Right atrium auricular region (tissue), 2 donors: ENCODE results near the gene RUNX3. TPM values are rescaled to one million over a fixed set of nuclear protein-coding genes. Genes with fewer than 3 reads are reported as not detected.
"Not testable (repeated sequence)": the region's sequence is repeated elsewhere in the genome, so short reads cannot be mapped to it uniquely, and the experiment has no call there.

ENCODE experiments used
- DNase-seq: peaks from one replicate; pipeline ENCODE4 v3.0.0-alpha.2; 2019; ENCODE audit warnings: low spot score
- H3K27ac ChIP-seq, 2 donors: fragments of 200-600 bp; sonication (generic); 1 replicate in 1 of 2; 2 replicates in 1 of 2; pipeline ENCODE4 v1.5.1; 2016 to 2019
- H3K27me3 ChIP-seq, 2 donors: fragments of 200-600 bp; sonication (generic); one replicate each; pipeline versions ENCODE4 v1.5.1 to v1.6.0; 2017 to 2019
- H3K36me3 ChIP-seq: fragments of 200-600 bp; sonication (generic); one replicate; pipeline ENCODE4 v1.5.1; 2016
- H3K4me1 ChIP-seq, 2 donors: fragments of 200-600 bp; sonication (generic); one replicate each; pipeline versions ENCODE4 v1.5.1 to v1.6.0; 2017 to 2019
- H3K4me3 ChIP-seq, 2 donors: fragments of 200-600 bp; sonication (generic); 1 replicate in 1 of 2; 2 replicates in 1 of 2; pipeline ENCODE4 v1.5.1; 2017 to 2019; ENCODE audit warnings: mild to moderate bottlenecking in 1 of 2, moderate library complexity in 1 of 2
- H3K9me3 ChIP-seq, 2 donors: fragments of 200-600 bp; sonication (generic); one replicate each; pipeline ENCODE4 v1.5.1; 2019
- total RNA-seq, 2 donors: library from RNA; depleted of rRNA; stranded (reverse); fragments of >200 nt; gene quantifications; one replicate each; pipeline ENCODE4 v1.1.0, GENCODE V29; 2016
- TF ChIP-seq, protein P1 (sequence below), 2 donors: fragments of 200-600 bp; sonication (generic); IDR thresholded peaks; one replicate each; pipeline ENCODE4 v1.5.1; 2019; ENCODE audit warnings: antibody characterized with exemption in 2 of 2

RUNX3 gene
- total RNA-seq, 2 donors from 2014 or later: 0.48 to 2.3 TPM

DNA sequence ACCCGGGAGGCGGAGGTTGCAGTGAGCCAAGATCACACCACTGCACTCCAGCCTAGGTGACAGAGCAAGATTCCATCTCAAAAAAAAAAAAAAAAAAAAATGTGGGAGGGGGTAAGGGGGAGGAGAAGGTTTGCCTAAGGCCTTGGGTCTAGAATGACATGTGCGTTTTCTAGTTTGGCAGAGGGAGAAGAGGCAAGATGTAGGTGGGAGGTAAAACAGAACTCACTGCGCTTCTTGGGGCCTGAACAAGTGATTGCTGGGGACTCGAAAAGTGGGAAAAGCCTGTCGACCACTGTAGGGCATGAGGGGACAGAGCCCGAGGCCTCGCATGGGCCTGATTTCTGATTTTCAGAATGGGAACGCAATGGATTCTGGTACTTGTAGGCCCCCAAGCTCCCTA, 19.9 kb downstream of the RUNX3 start:
- H3K36me3 ChIP-seq: no peaks in the 10 kb centered on the region
- H3K27me3 ChIP-seq: no peaks in the 10 kb centered on the region
- no peaks in the 10 kb centered on the region for H3K9me3 ChIP-seq
- H3K27ac ChIP-seq: no peak overlapping the region
- TF ChIP-seq, protein P1, sequence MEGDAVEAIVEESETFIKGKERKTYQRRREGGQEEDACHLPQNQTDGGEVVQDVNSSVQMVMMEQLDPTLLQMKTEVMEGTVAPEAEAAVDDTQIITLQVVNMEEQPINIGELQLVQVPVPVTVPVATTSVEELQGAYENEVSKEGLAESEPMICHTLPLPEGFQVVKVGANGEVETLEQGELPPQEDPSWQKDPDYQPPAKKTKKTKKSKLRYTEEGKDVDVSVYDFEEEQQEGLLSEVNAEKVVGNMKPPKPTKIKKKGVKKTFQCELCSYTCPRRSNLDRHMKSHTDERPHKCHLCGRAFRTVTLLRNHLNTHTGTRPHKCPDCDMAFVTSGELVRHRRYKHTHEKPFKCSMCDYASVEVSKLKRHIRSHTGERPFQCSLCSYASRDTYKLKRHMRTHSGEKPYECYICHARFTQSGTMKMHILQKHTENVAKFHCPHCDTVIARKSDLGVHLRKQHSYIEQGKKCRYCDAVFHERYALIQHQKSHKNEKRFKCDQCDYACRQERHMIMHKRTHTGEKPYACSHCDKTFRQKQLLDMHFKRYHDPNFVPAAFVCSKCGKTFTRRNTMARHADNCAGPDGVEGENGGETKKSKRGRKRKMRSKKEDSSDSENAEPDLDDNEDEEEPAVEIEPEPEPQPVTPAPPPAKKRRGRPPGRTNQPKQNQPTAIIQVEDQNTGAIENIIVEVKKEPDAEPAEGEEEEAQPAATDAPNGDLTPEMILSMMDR (IDR thresholded peaks at IDR 0.05): no peak
- no peak for DNase-seq
- H3K4me1 ChIP-seq: no peaks in the 10 kb centered on the region
- no peak overlapping the region for H3K4me3 ChIP-seq

DNA sequence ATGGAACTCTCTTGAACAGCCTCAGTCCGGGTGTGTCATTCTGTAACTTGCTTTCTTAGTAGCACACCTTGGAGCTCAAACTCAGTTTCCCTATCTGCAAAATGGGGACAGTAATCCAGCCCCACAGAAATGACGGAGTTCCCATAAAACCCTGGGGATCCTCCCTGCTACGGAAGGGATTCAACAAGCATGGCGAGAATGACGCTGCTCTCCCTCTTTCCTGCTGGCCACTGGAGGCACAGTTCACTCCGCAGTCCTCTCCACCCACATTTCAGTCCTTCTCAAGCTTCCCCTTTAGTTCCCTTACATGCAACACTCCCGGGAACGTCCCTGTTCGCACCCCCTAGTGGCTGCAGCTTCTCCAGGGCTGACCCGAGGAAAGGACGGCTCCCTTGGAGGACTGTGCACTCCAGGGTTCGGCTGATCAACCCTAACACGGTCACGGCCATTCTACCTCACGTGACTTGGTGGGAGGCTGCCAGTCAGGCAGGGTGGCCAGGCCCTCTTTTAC, 20.6 kb downstream of the RUNX3 start:
- Histone ChIP-seq H3K9me3 (no peaks in the 10 kb centered on the region), H3K4me1 (no peaks in the 10 kb centered on the region), H3K27ac (no peak overlapping the region), H3K36me3 (no peaks in the 10 kb centered on the region), H3K4me3 (no peak overlapping the region), H3K27me3 (no peaks in the 10 kb centered on the region)
- TF ChIP-seq, protein P1 (IDR thresholded peaks at IDR 0.05): peak in 1 of 2 donors; percentile 52
- DNase-seq: no peak

DNA sequence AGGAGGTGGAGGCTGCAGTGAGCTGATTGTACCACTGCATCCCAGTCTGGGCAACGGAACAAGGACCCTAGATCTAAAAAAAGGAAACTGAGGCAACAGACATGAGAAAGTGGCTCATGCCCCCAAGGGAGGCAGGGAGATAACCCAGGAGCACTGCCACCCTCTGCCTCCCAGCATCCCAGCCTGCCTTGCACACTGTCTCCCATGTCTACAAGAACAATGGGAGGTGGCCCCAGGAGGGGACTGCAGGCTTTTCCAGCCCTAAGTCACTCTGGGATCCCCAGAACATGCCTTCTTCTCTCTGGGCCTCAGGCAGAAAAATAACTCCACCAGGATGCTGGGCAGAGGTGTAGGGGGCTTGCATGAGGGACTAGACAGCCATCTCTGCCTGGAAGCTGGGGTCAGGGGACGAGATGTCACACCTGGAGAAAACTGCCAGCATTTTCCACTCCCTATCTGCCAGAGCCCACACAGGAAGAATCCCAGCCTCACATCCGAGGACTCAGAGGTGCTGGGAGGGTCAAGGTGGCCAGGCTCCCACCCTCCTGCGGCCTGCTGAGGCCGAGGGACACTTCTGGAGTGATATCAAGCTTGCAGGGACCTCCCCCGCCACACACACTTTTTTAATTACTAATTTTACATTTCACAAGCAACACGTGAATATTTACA, 21.4 kb downstream of the RUNX3 start:
- TF ChIP-seq, protein P1 (IDR thresholded peaks at IDR 0.05): no peak
- no peaks in the 10 kb centered on the region for H3K27me3 ChIP-seq
- no peak for DNase-seq
- H3K36me3 ChIP-seq: no peaks in the 10 kb centered on the region
- no peaks in the 10 kb centered on the region for H3K9me3 ChIP-seq
- no peak overlapping the region for H3K27ac ChIP-seq
- no peaks in the 10 kb centered on the region for H3K4me1 ChIP-seq
- H3K4me3 ChIP-seq: no peak overlapping the region

DNA sequence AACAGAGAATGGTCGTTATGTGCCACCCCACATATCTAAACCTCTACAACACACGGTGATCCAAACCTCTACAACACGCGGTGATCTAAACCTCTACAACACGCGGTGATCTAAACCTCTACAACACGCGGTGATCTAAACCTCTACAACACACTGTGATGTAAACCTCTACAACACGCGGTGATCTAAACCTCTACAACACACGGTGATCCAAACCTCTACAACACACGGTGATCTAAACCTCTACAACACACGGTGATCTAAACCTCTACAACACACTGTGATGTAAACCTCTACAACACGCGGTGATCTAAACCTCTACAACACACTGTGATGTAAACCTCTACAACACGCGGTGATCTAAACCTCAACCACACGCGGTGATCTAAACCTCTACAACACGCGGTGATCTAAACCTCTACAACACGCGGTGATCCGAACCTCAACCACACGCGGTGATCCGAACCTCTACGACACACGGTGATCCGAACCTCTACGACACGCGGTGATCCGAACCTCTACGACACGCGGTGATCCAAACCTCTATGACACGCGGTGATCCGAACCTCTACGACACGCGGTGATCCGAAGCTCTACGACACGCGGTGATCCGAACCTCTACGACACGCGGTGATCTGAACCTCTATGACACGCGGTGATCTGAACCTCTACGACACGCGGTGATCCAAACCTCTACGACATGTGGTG, 22.3 kb downstream of the RUNX3 start:
- not testable (repeated sequence) for H3K4me1 ChIP-seq, H3K4me3 ChIP-seq, H3K9me3 ChIP-seq, H3K27me3 ChIP-seq, DNase-seq, H3K36me3 ChIP-seq, H3K27ac ChIP-seq

DNA sequence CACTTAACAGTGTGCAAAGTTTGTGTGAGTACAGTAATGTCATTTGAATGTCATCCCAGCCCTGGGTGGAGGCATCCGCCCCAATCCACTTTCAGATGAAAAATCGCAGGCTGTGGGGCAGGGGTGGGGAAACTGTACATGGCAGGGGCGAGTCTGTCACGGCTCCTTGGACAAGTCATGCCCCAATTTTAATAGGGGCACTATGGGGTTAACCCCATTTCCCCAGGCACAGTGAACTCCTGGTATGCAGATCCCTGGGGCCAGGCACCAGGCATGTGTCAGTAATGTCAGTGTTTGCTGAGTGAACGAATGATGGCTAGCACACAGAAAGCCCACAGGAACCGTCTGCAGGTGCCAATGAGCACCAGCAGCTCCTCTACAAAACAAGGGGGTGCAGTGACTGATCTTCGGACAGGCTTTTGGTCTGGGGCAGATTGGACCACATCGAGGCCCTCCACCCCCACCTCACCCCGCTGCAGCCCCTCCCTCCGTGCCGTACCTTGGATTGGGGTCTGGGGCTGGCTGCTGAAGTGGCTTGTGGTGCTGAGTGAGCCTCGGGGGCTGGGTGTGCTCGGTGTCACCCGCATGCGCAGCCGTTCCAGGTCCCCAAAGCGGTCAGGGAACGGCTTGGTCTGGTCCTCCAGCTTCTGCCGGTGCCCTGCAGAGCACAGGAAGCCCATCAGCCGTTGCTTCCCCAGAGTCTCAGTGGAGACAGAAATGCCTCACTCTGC, 23.2 kb downstream of the RUNX3 start:
- Histone ChIP-seq H3K9me3 (no peaks in the 10 kb centered on the region), H3K27ac (no peak overlapping the region), H3K36me3 (no peaks in the 10 kb centered on the region), H3K4me3 (no peak overlapping the region), H3K4me1 (no peaks in the 10 kb centered on the region), H3K27me3 (no peaks in the 10 kb centered on the region)
- TF ChIP-seq, protein P1 (IDR thresholded peaks at IDR 0.05): no peak
- DNase-seq: no peak
